Panc1 (cell line): ENCODE data around the gene SF3A1.

Experiments used
- CTCF ChIP-seq: fragments of 450-650 bp; IDR thresholded peaks from 2 replicates; pipeline ENCODE4 v1.5.1; 2017; ENCODE audit warnings: mild to moderate bottlenecking
- POLR2AphosphoS5 ChIP-seq: IDR thresholded peaks from 2 replicates; pipeline ENCODE4 v1.6.1; 2012; ENCODE audit warnings: mild to moderate bottlenecking, low read depth, low read length, moderate library complexity
- SIN3A ChIP-seq: IDR thresholded peaks from 2 replicates; pipeline ENCODE4 v1.6.1; 2012; ENCODE audit warnings: low read depth, mild to moderate bottlenecking, low read length, moderate library complexity, borderline replicate concordance; ENCODE audit not compliant: insufficient read depth
- TCF7L2 ChIP-seq: IDR thresholded peaks from 2 replicates; pipeline ENCODE4 v1.6.1; 2011; ENCODE audit warnings: mild to moderate bottlenecking, low read depth, low read length, inconsistent platforms
- TF ChIP-seq, protein P1 (sequence below), 2 experiments: IDR thresholded peaks; 2 replicates each; pipeline ENCODE4 v1.6.1; 2011 to 2012; ENCODE audit warnings: low read depth in 2 of 2, control low read depth in 1 of 2, low read length in 1 of 2, mild to moderate bottlenecking in 1 of 2, moderate library complexity in 1 of 2; ENCODE audit not compliant: insufficient read depth in 1 of 2

GRCh38 chr22:30402028-30402765 is 45.5 kb upstream of the SF3A1 start:
- TF ChIP-seq TCF7L2: no peak
- TF ChIP-seq CTCF: no peak
- no peak for TF ChIP-seq POLR2AphosphoS5
- TF ChIP-seq SIN3A: no peak
- TF ChIP-seq, protein P1, sequence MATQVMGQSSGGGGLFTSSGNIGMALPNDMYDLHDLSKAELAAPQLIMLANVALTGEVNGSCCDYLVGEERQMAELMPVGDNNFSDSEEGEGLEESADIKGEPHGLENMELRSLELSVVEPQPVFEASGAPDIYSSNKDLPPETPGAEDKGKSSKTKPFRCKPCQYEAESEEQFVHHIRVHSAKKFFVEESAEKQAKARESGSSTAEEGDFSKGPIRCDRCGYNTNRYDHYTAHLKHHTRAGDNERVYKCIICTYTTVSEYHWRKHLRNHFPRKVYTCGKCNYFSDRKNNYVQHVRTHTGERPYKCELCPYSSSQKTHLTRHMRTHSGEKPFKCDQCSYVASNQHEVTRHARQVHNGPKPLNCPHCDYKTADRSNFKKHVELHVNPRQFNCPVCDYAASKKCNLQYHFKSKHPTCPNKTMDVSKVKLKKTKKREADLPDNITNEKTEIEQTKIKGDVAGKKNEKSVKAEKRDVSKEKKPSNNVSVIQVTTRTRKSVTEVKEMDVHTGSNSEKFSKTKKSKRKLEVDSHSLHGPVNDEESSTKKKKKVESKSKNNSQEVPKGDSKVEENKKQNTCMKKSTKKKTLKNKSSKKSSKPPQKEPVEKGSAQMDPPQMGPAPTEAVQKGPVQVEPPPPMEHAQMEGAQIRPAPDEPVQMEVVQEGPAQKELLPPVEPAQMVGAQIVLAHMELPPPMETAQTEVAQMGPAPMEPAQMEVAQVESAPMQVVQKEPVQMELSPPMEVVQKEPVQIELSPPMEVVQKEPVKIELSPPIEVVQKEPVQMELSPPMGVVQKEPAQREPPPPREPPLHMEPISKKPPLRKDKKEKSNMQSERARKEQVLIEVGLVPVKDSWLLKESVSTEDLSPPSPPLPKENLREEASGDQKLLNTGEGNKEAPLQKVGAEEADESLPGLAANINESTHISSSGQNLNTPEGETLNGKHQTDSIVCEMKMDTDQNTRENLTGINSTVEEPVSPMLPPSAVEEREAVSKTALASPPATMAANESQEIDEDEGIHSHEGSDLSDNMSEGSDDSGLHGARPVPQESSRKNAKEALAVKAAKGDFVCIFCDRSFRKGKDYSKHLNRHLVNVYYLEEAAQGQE (IDR thresholded peaks at IDR 0.05; ENCODE audit: insufficient read depth in 1 of 2, low read depth in 2 of 2, low read length in 1 of 2): no peak
